Measurements from ENCODE around the gene PCDHGA1. TPM values are rescaled to one million over a fixed set of nuclear protein-coding genes. Genes with fewer than 3 reads are reported as not detected.
"Not testable (repeated sequence)": the region's sequence is repeated elsewhere in the genome, so short reads cannot be mapped to it uniquely, and the experiment has no call there.

The PCDHGA1 gene
- polyA plus RNA-seq, 1 donor from 2014 or later = 0.19 TPM

DNA sequence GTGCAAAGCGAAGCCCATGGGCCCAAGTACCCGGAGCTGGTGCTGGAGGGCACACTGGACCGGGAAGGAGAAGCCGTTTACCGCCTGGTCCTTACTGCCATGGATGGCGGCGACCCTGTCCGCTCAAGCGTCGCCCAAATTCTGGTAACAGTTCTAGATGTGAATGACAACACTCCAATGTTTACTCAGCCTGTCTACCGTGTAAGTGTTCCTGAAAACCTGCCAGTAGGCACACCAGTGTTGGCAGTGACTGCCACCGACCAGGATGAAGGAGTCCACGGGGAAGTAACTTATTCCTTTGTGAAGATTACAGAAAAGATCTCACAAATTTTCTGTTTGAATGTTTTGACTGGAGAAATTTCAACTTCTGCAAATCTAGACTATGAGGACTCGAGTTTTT lies 44.3 kb downstream of the PCDHGA1 start:
- Histone ChIP-seq H3K9ac (ENCODE audit: low read length) (no peak overlapping the region), H3K27me3 (ENCODE audit: insufficient read depth, low read depth, low read length) (no peaks in the 10 kb centered on the region), H4K20me1 (ENCODE audit: insufficient read depth) (no peaks in the 10 kb centered on the region), H2AFZ (ENCODE audit: low read depth, low read length) (no peak overlapping the region), H3K4me2 (ENCODE audit: low read length) (no peak overlapping the region), H3K27ac (ENCODE audit: low read length) (no peak overlapping the region), H3F3A (ENCODE audit: insufficient read depth, low read length, poor library complexity, severe bottlenecking) (no peaks in the 10 kb centered on the region), H3K36me3 (ENCODE audit: insufficient read depth, low read length) (no peaks in the 10 kb centered on the region), H3K4me3 (ENCODE audit: low read length) (no peak overlapping the region), H3K9me3 (ENCODE audit: low read length) (peaks cover 35% of the 10 kb centered on the region), H3K79me2 (replicated peaks; ENCODE audit: insufficient read depth, low read length) (no peaks in the 10 kb centered on the region), H3K9me2 (ENCODE audit: insufficient read depth, low read length) (no peaks in the 10 kb centered on the region)
- TF ChIP-seq TAF1 (IDR thresholded peaks at IDR 0.05; ENCODE audit: low read depth) = no peak
- TF ChIP-seq MXI1 (conservative IDR thresholded peaks at IDR 0.05; ENCODE audit: poor library complexity, severe bottlenecking) = no peak
- TF ChIP-seq, protein P1, sequence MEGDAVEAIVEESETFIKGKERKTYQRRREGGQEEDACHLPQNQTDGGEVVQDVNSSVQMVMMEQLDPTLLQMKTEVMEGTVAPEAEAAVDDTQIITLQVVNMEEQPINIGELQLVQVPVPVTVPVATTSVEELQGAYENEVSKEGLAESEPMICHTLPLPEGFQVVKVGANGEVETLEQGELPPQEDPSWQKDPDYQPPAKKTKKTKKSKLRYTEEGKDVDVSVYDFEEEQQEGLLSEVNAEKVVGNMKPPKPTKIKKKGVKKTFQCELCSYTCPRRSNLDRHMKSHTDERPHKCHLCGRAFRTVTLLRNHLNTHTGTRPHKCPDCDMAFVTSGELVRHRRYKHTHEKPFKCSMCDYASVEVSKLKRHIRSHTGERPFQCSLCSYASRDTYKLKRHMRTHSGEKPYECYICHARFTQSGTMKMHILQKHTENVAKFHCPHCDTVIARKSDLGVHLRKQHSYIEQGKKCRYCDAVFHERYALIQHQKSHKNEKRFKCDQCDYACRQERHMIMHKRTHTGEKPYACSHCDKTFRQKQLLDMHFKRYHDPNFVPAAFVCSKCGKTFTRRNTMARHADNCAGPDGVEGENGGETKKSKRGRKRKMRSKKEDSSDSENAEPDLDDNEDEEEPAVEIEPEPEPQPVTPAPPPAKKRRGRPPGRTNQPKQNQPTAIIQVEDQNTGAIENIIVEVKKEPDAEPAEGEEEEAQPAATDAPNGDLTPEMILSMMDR (IDR thresholded peaks at IDR 0.05; ENCODE audit: poor library complexity, severe bottlenecking) = no peak
- TF ChIP-seq, protein P2, sequence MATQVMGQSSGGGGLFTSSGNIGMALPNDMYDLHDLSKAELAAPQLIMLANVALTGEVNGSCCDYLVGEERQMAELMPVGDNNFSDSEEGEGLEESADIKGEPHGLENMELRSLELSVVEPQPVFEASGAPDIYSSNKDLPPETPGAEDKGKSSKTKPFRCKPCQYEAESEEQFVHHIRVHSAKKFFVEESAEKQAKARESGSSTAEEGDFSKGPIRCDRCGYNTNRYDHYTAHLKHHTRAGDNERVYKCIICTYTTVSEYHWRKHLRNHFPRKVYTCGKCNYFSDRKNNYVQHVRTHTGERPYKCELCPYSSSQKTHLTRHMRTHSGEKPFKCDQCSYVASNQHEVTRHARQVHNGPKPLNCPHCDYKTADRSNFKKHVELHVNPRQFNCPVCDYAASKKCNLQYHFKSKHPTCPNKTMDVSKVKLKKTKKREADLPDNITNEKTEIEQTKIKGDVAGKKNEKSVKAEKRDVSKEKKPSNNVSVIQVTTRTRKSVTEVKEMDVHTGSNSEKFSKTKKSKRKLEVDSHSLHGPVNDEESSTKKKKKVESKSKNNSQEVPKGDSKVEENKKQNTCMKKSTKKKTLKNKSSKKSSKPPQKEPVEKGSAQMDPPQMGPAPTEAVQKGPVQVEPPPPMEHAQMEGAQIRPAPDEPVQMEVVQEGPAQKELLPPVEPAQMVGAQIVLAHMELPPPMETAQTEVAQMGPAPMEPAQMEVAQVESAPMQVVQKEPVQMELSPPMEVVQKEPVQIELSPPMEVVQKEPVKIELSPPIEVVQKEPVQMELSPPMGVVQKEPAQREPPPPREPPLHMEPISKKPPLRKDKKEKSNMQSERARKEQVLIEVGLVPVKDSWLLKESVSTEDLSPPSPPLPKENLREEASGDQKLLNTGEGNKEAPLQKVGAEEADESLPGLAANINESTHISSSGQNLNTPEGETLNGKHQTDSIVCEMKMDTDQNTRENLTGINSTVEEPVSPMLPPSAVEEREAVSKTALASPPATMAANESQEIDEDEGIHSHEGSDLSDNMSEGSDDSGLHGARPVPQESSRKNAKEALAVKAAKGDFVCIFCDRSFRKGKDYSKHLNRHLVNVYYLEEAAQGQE (IDR thresholded peaks at IDR 0.05; ENCODE audit: borderline replicate concordance) = no peak

DNA sequence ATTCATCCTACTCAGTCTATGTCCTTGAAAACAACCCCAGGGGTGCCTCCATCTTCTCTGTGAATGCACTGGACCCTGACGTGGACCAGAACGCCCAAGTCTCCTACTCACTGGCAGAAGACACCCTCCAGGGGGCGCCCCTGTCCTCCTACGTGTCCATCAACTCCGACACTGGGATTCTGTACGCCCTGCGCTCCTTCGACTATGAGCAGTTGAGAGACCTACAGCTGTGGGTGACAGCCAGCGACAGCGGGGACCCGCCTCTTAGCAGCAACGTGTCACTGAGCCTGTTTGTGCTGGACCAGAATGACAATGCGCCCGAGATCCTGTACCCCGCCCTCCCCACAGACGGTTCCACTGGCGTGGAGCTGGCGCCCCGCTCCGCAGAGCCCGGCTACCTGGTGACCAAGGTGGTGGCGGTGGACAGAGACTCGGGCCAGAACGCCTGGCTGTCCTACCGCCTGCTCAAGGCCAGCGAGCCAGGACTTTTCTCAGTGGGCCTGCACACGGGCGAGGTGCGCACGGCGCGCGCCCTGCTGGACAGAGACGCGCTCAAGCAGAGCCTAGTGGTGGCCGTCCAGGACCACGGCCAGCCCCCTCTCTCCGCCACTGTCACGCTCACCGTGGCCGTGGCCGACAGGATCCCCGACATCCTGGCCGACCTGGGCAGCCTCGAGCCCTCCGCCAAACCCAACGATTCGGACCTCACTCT lies 45.3 kb downstream of the PCDHGA1 start:
- not testable (repeated sequence) for H3K27me3 ChIP-seq (ENCODE audit: insufficient read depth, low read depth, low read length); H3F3A ChIP-seq (ENCODE audit: insufficient read depth, low read length, poor library complexity, severe bottlenecking); H3K27ac ChIP-seq (ENCODE audit: low read length); H3K79me2 ChIP-seq (replicated peaks; ENCODE audit: insufficient read depth, low read length); H3K4me2 ChIP-seq (ENCODE audit: low read length); H3K9ac ChIP-seq (ENCODE audit: low read length); H3K9me2 ChIP-seq (ENCODE audit: insufficient read depth, low read length); H3K36me3 ChIP-seq (ENCODE audit: insufficient read depth, low read length); H2AFZ ChIP-seq (ENCODE audit: low read depth, low read length); H3K4me3 ChIP-seq (ENCODE audit: low read length); H4K20me1 ChIP-seq (ENCODE audit: insufficient read depth)
- peaks cover 31% of the 10 kb centered on the region for H3K9me3 ChIP-seq (ENCODE audit: low read length)

DNA sequence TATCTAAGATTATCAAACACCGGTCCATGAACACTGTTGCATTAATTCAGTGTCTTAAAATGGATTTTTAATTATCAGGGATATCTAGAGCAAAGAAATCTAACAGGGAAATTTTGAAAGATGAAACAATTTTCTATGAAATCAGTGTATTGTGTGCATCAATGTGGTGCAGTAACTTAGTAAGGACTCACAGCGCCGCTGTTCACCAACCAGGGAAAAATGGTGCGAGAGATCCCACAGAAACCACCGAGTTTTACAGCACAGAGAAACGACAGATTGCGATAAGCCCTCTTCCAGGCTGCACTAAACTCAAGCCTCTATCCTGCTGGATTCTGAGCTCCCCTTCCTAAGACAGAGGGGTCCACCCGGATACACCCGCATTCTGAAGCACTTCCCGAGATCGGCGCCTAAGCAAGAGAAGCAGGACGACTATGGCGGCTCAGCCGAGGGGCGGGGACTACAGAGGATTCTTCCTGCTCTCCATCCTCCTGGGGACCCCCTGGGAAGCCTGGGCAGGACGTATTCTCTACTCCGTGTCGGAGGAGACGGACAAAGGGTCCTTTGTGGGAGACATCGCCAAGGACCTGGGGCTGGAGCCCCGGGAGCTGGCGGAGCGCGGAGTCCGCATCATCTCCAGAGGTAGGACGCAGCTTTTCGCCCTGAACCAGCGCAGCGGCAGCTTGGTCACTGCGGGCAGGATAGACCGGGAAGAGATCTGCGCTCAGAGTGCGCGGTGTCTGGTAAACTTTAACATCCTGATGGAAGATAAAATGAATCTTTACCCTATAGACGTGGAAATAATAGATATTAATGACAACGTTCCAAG lies 52.4 kb downstream of the PCDHGA1 start, which contains the start of gene PCDHGA7:
TSS of gene PCDHGA7 (plus strand) at position 274 of the 826 bp plus-strand sequence. CDS start at position 432, 158 bp downstream.
- no peaks in the 10 kb centered on the region for H3K36me3 ChIP-seq (ENCODE audit: insufficient read depth, low read length)
- peaks cover 22% of the 10 kb centered on the region for H3K9me3 ChIP-seq (ENCODE audit: low read length)
- TF ChIP-seq, protein P1 (IDR thresholded peaks at IDR 0.05; ENCODE audit: poor library complexity, severe bottlenecking) = no peak
- no peak within 1 kb of the TSS for H3K4me2 ChIP-seq (ENCODE audit: low read length)
- H4K20me1 ChIP-seq (ENCODE audit: insufficient read depth) = no peaks in the 10 kb centered on the region
- H3K4me3 ChIP-seq (ENCODE audit: low read length) = no peak within 1 kb of the TSS
- H3K79me2 ChIP-seq (replicated peaks; ENCODE audit: insufficient read depth, low read length) = no peaks in the 10 kb centered on the region
- H3K9ac ChIP-seq (ENCODE audit: low read length) = no peak within 1 kb of the TSS
- no peak within 1 kb of the TSS for H2AFZ ChIP-seq (ENCODE audit: low read depth, low read length)
- no peaks in the 10 kb centered on the region for H3K27me3 ChIP-seq (ENCODE audit: insufficient read depth, low read depth, low read length)
- no peaks in the 10 kb centered on the region for H3K9me2 ChIP-seq (ENCODE audit: insufficient read depth, low read length)
- no peaks in the 10 kb centered on the region for H3F3A ChIP-seq (ENCODE audit: insufficient read depth, low read length, poor library complexity, severe bottlenecking)
- no peak within 1 kb of the TSS for H3K27ac ChIP-seq (ENCODE audit: low read length)
